K562 (cell line): ENCODE results near the gene CCDC78. TPM values are rescaled to one million over a fixed set of nuclear protein-coding genes. Genes with fewer than 3 reads are reported as not detected.

Experiments used
- CBFA2T2 ChIP-seq: fragments of 450-650 bp; conservative IDR thresholded peaks from 2 replicates; pipeline ENCODE4 v1.6.1; 2017; ENCODE audit warnings: mild to moderate bottlenecking
- CHD2 ChIP-seq: IDR thresholded peaks from 2 replicates; pipeline ENCODE4 v1.6.1; 2011; ENCODE audit warnings: low read depth, low read length
- HOXB6 ChIP-seq: fragments of 250-450 bp; sonication (Bioruptor Pico); IDR thresholded peaks from 2 replicates; pipeline ENCODE4 v1.5.1; 2022; ENCODE audit warnings: mild to moderate bottlenecking, borderline replicate concordance
- KDM2B ChIP-seq: fragments of 250-450 bp; sonication (Bioruptor Pico); IDR thresholded peaks from 2 replicates; pipeline ENCODE4 v1.8.0; 2021; ENCODE audit warnings: mild to moderate bottlenecking, moderate library complexity
- L3MBTL2 ChIP-seq: fragments of 450-650 bp; IDR thresholded peaks from 2 replicates; pipeline ENCODE4 v1.6.1; 2016; ENCODE audit warnings: mild to moderate bottlenecking, moderate library complexity
- POLR3A ChIP-seq: IDR thresholded peaks from 2 replicates; pipeline ENCODE4 v1.6.1; 2011; ENCODE audit warnings: borderline replicate concordance, mild to moderate bottlenecking, moderate library complexity; ENCODE audit not compliant: insufficient read length, insufficient read depth; ENCODE audit errors: extremely low read depth
- ZBTB1 ChIP-seq: sonication (generic); formaldehyde crosslinking; IDR thresholded peaks from 2 replicates; pipeline ENCODE4 v1.8.1; 2023; ENCODE audit warnings: missing genetic modification reagents, low read depth, mild to moderate bottlenecking, borderline replicate concordance
- ZNF668 ChIP-seq: fragments of 250-450 bp; sonication (Bioruptor Pico); IDR thresholded peaks from 2 replicates; pipeline ENCODE4 v1.8.0; 2022; ENCODE audit warnings: mild to moderate bottlenecking, inconsistent platforms
- polyA plus RNA-seq, 8 experiments: library from polyadenylated mRNA; depleted of rRNA in 4 of 8; stranded (reverse) in 5 of 8; unstranded in 3 of 8; fragments of >200 nt; fragmentation: Nextera tagmentation in 2 of 8; fragmentation: Illumina TruSeq in 1 of 8; extraction: Ambion mirVana in 2 of 8; extraction: Trizol in 1 of 8; gene quantifications; 2 replicates each; pipeline versions ENCODE4 v1.2.1 to v1.2.3, GENCODE V29; 2011 to 2014; ENCODE audit warnings: inconsistent platforms in 1 of 8, missing spikeins in 1 of 8
- total RNA-seq, 7 experiments: library from RNA; depleted of rRNA in 6 of 7; stranded (reverse); fragments of >200 nt in 6 of 7; fragmentation: Illumina TruSeq in 2 of 7; extraction: Trizol in 2 of 7; gene quantifications; 2 replicates each; pipeline versions ENCODE4 v1.2.1 to v1.2.3, GENCODE V29; 2011 to 2021; ENCODE audit warnings: low replicate concordance in 1 of 7
- TF ChIP-seq, protein P1 (sequence below): fragments of 250-450 bp; sonication (Bioruptor Pico); IDR thresholded peaks from 2 replicates; pipeline ENCODE4 v1.4.0; 2020
- TF ChIP-seq, protein P2 (sequence below): fragments of 450-650 bp; conservative IDR thresholded peaks from 2 replicates; pipeline ENCODE4 v1.6.1; 2016; ENCODE audit warnings: missing genetic modification characterization, low read depth, mild to moderate bottlenecking, missing compliant biosample characterization, moderate library complexity
- TF ChIP-seq, protein P3 (sequence below): fragments of 450-650 bp; IDR thresholded peaks from 2 replicates; pipeline ENCODE4 v1.6.1; 2016; ENCODE audit warnings: low read depth
- TF ChIP-seq, protein P4 (sequence below), 2 experiments: fragments of 450-650 bp; IDR thresholded peaks; 2 replicates each; pipeline ENCODE4 v1.6.1; 2016
- TF ChIP-seq, protein P5 (sequence below): sonication (generic); IDR thresholded peaks from 2 replicates; pipeline ENCODE4 v1.6.1; 2016

The CCDC78 gene
- total and polyA plus RNA-seq, 9 of the 15 experiments (the other 6 are each of a cell fraction or from before 2014, with no cell fraction given), result 0.24 to 17.7 (median 2.9) TPM

DNA sequence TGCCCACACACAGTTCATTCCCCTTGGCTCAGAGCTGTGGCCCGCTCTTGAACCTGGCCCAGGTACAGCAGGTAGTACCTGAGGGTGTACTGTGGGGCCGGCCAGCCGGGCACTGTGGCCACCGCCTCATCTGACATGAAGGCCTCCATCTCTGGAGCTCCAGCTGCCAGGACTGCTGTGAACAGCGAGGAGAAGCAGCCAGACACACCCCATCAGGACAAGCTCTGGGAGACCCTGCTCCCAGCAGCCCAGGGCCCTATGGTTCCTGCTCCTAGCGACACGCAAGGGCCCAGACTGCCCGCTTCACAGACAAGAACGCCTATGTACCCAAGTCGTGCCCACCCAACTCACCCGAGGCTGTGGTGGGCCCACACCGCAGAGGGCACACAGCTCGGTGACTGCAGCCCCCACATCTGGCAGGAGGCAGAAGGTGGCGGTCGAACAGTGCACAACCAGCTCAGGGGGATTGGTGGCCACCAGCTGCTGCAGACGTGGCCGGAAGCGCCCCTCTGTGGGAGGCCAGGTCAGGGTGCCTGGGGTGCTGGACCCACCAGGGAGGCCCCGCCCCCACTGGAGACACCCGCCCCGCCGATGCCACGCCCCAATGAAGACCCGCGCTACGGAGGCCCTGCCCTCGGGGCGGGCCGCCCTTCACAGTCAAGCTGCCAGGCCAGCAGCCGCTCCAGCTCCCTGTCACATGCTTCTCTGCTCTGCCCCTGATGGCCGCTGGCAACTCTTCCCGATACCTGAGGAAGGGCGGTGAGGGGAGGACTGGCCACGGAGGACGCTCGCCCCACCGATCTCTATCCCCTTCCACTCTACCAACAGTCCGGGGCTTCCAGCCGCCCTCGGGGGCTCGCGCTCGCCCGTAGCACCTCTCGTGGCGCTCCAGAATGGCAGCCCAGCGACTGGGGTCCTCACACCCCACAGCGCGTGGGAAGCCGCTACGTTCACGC, 47.1 kb downstream of the CCDC78 start (continued):
- TF ChIP-seq, protein P1, sequence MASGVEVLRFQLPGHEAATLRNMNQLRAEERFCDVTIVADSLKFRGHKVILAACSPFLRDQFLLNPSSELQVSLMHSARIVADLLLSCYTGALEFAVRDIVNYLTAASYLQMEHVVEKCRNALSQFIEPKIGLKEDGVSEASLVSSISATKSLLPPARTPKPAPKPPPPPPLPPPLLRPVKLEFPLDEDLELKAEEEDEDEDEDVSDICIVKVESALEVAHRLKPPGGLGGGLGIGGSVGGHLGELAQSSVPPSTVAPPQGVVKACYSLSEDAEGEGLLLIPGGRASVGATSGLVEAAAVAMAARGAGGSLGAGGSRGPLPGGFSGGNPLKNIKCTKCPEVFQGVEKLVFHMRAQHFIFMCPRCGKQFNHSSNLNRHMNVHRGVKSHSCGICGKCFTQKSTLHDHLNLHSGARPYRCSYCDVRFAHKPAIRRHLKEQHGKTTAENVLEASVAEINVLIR (CRISPR knock-in tag), result no peak
- no peak for TF ChIP-seq ZNF668 (CRISPR knock-in tag)
- TF ChIP-seq, protein P2, sequence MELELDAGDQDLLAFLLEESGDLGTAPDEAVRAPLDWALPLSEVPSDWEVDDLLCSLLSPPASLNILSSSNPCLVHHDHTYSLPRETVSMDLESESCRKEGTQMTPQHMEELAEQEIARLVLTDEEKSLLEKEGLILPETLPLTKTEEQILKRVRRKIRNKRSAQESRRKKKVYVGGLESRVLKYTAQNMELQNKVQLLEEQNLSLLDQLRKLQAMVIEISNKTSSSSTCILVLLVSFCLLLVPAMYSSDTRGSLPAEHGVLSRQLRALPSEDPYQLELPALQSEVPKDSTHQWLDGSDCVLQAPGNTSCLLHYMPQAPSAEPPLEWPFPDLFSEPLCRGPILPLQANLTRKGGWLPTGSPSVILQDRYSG, result no peak
- TF ChIP-seq, protein P3, sequence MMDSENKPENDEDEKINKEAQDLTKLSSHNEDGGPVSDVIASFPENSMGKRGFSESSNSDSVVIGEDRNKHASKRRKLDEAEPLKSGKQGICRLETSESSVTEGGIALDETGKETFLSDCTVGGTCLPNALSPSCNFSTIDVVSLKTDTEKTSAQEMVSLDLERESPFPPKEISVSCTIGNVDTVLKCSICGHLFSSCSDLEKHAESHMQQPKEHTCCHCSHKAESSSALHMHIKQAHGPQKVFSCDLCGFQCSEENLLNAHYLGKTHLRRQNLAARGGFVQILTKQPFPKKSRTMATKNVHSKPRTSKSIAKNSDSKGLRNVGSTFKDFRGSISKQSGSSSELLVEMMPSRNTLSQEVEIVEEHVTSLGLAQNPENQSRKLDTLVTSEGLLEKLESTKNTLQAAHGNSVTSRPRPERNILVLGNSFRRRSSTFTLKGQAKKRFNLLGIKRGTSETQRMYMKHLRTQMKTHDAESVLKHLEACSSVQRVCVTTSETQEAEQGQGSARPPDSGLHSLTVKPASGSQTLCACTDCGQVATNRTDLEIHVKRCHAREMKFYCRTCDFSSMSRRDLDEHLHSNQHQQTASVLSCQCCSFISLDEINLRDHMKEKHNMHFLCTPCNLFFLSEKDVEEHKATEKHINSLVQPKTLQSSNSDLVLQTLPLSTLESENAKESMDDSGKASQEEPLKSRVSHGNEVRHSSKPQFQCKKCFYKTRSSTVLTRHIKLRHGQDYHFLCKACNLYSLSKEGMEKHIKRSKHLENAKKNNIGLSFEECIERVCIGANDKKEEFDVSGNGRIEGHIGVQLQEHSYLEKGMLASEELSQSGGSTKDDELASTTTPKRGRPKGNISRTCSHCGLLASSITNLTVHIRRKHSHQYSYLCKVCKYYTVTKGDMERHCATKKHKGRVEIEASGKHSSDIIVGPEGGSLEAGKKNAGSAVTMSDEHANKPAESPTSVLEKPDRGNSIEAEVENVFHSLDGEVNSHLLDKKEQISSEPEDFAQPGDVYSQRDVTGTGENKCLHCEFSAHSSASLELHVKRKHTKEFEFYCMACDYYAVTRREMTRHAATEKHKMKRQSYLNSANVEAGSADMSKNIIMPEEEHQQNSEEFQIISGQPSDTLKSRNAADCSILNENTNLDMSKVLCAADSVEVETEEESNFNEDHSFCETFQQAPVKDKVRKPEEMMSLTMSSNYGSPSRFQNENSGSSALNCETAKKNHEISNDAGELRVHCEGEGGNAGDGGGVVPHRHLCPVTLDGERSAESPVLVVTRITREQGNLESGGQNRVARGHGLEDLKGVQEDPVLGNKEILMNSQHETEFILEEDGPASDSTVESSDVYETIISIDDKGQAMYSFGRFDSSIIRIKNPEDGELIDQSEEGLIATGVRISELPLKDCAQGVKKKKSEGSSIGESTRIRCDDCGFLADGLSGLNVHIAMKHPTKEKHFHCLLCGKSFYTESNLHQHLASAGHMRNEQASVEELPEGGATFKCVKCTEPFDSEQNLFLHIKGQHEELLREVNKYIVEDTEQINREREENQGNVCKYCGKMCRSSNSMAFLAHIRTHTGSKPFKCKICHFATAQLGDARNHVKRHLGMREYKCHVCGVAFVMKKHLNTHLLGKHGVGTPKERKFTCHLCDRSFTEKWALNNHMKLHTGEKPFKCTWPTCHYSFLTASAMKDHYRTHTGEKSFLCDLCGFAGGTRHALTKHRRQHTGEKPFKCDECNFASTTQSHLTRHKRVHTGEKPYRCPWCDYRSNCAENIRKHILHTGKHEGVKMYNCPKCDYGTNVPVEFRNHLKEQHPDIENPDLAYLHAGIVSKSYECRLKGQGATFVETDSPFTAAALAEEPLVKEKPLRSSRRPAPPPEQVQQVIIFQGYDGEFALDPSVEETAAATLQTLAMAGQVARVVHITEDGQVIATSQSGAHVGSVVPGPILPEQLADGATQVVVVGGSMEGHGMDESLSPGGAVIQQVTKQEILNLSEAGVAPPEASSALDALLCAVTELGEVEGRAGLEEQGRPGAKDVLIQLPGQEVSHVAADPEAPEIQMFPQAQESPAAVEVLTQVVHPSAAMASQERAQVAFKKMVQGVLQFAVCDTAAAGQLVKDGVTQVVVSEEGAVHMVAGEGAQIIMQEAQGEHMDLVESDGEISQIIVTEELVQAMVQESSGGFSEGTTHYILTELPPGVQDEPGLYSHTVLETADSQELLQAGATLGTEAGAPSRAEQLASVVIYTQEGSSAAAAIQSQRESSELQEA, result no peak
- no peak for TF ChIP-seq ZBTB1 (CRISPR knock-in tag)
- no peak for TF ChIP-seq POLR3A
- TF ChIP-seq KDM2B (CRISPR knock-in tag), result no peak
- TF ChIP-seq HOXB6 (CRISPR knock-in tag), result no peak
- TF ChIP-seq, protein P4, sequence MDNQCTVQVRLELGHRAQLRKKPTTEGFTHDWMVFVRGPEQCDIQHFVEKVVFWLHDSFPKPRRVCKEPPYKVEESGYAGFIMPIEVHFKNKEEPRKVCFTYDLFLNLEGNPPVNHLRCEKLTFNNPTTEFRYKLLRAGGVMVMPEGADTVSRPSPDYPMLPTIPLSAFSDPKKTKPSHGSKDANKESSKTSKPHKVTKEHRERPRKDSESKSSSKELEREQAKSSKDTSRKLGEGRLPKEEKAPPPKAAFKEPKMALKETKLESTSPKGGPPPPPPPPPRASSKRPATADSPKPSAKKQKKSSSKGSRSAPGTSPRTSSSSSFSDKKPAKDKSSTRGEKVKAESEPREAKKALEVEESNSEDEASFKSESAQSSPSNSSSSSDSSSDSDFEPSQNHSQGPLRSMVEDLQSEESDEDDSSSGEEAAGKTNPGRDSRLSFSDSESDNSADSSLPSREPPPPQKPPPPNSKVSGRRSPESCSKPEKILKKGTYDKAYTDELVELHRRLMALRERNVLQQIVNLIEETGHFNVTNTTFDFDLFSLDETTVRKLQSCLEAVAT (IDR thresholded peaks at IDR 0.05), result no peak
- TF ChIP-seq CHD2, result no peak
- TF ChIP-seq, protein P5, sequence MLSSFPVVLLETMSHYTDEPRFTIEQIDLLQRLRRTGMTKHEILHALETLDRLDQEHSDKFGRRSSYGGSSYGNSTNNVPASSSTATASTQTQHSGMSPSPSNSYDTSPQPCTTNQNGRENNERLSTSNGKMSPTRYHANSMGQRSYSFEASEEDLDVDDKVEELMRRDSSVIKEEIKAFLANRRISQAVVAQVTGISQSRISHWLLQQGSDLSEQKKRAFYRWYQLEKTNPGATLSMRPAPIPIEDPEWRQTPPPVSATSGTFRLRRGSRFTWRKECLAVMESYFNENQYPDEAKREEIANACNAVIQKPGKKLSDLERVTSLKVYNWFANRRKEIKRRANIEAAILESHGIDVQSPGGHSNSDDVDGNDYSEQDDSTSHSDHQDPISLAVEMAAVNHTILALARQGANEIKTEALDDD, result no peak
- TF ChIP-seq CBFA2T2, result no peak
- peak; percentile 33; the same call in 1 of the 2 replicates for TF ChIP-seq L3MBTL2
